PC-3 (cell line): ENCODE results near the gene ZFYVE9. TPM values are rescaled to one million over a fixed set of nuclear protein-coding genes. Genes with fewer than 3 reads are reported as not detected.

ENCODE experiments used
- ATAC-seq: fragments of 200-7000 bp; cut with Tn5 transposase; 2 replicates; pipeline ENCODE4 v1.9.1; 2020; ENCODE audit warnings: mild to moderate bottlenecking, moderate library complexity
- BruUV-seq: library from RNA; stranded (reverse); fragments of 400-500 nt; replicated peaks from 2 replicates; lab custom pipeline; 2021; lab: Mats Ljungman, UMichigan
- CTCF ChIA-PET: fragments of 300-600 bp; sonication (Branson Sonifier 250); formaldehyde crosslinking; loops from one replicate; lab custom pipeline; 2022; ENCODE audit warnings: antibody characterized with exemption; lab: Charles Lee
- POLR2A ChIA-PET: fragments of 300-600 bp; sonication (Branson Sonifier 250); formaldehyde crosslinking; loops from one replicate; lab custom pipeline; 2022; ENCODE audit warnings: antibody characterized with exemption; ENCODE audit not compliant: unreplicated experiment; lab: Charles Lee
- DNase-seq: peaks from one replicate; pipeline ENCODE4 v3.0.0-alpha.2; 2015
- H2AFZ ChIP-seq: fragments of 300-600 bp; sonication (generic); 2 replicates; pipeline ENCODE4 v1.6.0; 2016; ENCODE audit warnings: antibody characterized with exemption, low read length
- H3F3A ChIP-seq: fragments of 300-600 bp; sonication (generic); one replicate; pipeline ENCODE4 v1.6.0; 2017; ENCODE audit warnings: antibody characterized with exemption, low read length, control low read depth, mild to moderate bottlenecking; ENCODE audit not compliant: unreplicated experiment
- H3K27ac ChIP-seq: fragments of 300-600 bp; sonication (generic); 2 replicates; pipeline ENCODE4 v1.5.1; 2016; ENCODE audit warnings: mild to moderate bottlenecking, low read length
- H3K27me3 ChIP-seq: fragments of 300-600 bp; sonication (generic); 2 replicates; pipeline ENCODE4 v1.6.1; 2016; ENCODE audit warnings: low read length, mixed read lengths
- H3K36me3 ChIP-seq: fragments of 300-600 bp; sonication (generic); 2 replicates; pipeline ENCODE4 v1.6.1; 2016; ENCODE audit warnings: low read depth, mixed run types, low read length, mixed read lengths
- H3K4me1 ChIP-seq: fragments of 300-600 bp; sonication (generic); 2 replicates; pipeline ENCODE4 v1.5.1; 2016; ENCODE audit warnings: low read length; ENCODE audit not compliant: insufficient read depth
- H3K4me2 ChIP-seq: fragments of 300-600 bp; sonication (generic); 2 replicates; pipeline ENCODE4 v1.6.0; 2016; ENCODE audit warnings: low read length
- H3K4me3 ChIP-seq: fragments of 300-600 bp; sonication (generic); 2 replicates; pipeline ENCODE4 v1.5.1; 2016; ENCODE audit warnings: mild to moderate bottlenecking, low read length, mixed read lengths
- H3K79me2 ChIP-seq: fragments of 300-600 bp; sonication (generic); 2 replicates; pipeline ENCODE4 v1.6.1; 2017; ENCODE audit warnings: low read length, mixed read lengths
- H3K9ac ChIP-seq: fragments of 300-600 bp; sonication (generic); 2 replicates; pipeline ENCODE4 v1.6.0; 2016; ENCODE audit warnings: mild to moderate bottlenecking, low read length
- H3K9me2 ChIP-seq: fragments of 300-600 bp; sonication (generic); replicated peaks from 2 replicates; pipeline ENCODE4 v1.6.1; 2016; ENCODE audit warnings: mixed run types, low read length, mixed read lengths
- H3K9me3 ChIP-seq: fragments of 300-600 bp; sonication (generic); 2 replicates; pipeline ENCODE4 v1.6.1; 2016; ENCODE audit warnings: low read length, mixed read lengths
- H4K20me1 ChIP-seq: fragments of 300-600 bp; sonication (generic); 2 replicates; pipeline ENCODE4 v1.6.1; 2016; ENCODE audit warnings: low read length, mixed read lengths
- EZH2 ChIP-seq: fragments of 300-600 bp; sonication (generic); IDR thresholded peaks from one replicate; pipeline ENCODE4 v1.6.1; 2017; ENCODE audit warnings: antibody characterized with exemption, mild to moderate bottlenecking, low read length; ENCODE audit not compliant: unreplicated experiment
- EZH2phosphoT487 ChIP-seq: fragments of 300-600 bp; sonication (generic); IDR thresholded peaks from 2 replicates; pipeline ENCODE4 v1.6.1; 2018; ENCODE audit warnings: mild to moderate bottlenecking, antibody characterized with exemption, low read length, borderline replicate concordance
- intact Hi-C: fragments of 100-400 bp; cut with micrococcal nuclease; formaldehyde crosslinking; loops from 2 replicates; pipeline ENCODE4 v1.9.0; 2023
- total RNA-seq: library from RNA; depleted of rRNA; stranded (reverse); fragments of >200 nt; gene quantifications from 2 replicates; pipeline ENCODE4 v1.2.3, GENCODE V29; 2014
- TF ChIP-seq, protein P1 (sequence below): fragments of 300-600 bp; sonication (generic); conservative IDR thresholded peaks from 2 replicates; pipeline ENCODE4 v1.5.1; 2017; ENCODE audit warnings: antibody characterized with exemption, low read depth, mild to moderate bottlenecking, low read length

Gene ZFYVE9
- total RNA-seq, 1 experiment from 2014 or later = 14.2 TPM

DNA sequence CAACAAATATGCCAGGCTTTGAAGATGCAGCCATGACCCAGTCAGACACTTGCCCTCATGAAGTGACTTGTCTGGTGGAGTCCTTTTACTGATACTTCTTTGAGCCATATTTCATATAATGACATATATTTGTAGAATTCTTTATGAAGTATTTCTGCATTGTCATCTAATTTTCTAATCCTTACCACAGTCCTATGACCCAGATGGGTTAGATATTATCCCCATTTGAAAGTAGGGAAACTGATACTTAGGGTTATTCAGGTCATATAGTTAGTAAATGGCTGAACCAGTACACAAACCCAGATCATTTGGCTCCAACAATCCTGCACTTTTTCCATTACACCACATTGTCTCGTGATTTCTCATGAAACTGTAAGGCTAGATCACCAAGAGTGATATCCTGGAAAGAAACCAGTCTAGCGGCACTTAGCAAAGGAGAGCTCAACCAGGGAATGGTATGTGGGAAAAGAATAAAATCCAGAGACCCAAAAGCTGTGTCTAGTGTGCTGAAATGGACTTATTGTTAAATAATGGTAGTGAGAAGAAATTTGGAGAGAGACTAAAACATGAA is 49.6 kb downstream of the ZFYVE9 start:
- intact Hi-C loops = no loop called here
- Histone ChIP-seq H3K4me3 (no peak overlapping the region), H3K36me3 (no peaks in the 10 kb centered on the region), H4K20me1 (no peaks in the 10 kb centered on the region), H3K79me2 (no peaks in the 10 kb centered on the region), H3K4me2 (no peak overlapping the region), H3K27ac (no peak overlapping the region), H3K4me1 (0 out of 2 replicates have a peak, but pooled peaks cover 9% of the 10 kb centered on the region), H3K9ac (no peak overlapping the region), H3K9me2 (no peaks in the 10 kb centered on the region), H3K9me3 (no peaks in the 10 kb centered on the region), H2AFZ (no peak overlapping the region), H3K27me3 (no peaks in the 10 kb centered on the region), H3F3A (no peaks in the 10 kb centered on the region)
- BruUV-seq = no TSS peak
- POLR2A ChIA-PET = no interaction called here
- TF ChIP-seq EZH2 (no peak), EZH2phosphoT487 (no peak)
- TF ChIP-seq, protein P1, sequence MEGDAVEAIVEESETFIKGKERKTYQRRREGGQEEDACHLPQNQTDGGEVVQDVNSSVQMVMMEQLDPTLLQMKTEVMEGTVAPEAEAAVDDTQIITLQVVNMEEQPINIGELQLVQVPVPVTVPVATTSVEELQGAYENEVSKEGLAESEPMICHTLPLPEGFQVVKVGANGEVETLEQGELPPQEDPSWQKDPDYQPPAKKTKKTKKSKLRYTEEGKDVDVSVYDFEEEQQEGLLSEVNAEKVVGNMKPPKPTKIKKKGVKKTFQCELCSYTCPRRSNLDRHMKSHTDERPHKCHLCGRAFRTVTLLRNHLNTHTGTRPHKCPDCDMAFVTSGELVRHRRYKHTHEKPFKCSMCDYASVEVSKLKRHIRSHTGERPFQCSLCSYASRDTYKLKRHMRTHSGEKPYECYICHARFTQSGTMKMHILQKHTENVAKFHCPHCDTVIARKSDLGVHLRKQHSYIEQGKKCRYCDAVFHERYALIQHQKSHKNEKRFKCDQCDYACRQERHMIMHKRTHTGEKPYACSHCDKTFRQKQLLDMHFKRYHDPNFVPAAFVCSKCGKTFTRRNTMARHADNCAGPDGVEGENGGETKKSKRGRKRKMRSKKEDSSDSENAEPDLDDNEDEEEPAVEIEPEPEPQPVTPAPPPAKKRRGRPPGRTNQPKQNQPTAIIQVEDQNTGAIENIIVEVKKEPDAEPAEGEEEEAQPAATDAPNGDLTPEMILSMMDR = no peak
- CTCF ChIA-PET = no interaction called here
- ATAC-seq = no peak
- DNase-seq = no peak

DNA sequence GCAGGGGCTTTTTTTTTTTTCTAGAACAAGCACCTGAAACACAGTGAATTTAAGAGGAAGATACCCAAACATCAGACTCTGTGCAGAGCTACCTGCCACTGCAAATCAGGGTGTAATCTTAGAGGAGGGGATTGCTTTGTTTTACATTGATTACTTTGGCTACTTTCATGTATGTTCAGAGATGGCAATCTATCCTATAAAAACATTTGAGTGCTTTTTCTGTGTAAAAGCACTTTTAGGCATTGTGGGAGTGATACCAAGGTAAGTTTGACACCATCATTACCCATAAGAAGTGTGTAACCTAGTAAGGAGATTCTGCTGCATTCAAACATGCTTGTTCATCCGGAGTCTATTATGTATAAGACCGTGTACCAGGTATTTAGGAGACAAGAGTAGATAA is 50.1 kb downstream of the ZFYVE9 start:
- H3K4me2 ChIP-seq = no peak overlapping the region
- intact Hi-C loops = no loop called here
- no peak overlapping the region for H3K4me3 ChIP-seq
- POLR2A ChIA-PET = no interaction called here
- H3K27ac ChIP-seq = no peak overlapping the region
- no peaks in the 10 kb centered on the region for H3K9me2 ChIP-seq
- H3K36me3 ChIP-seq = no peaks in the 10 kb centered on the region
- H3K9me3 ChIP-seq = no peaks in the 10 kb centered on the region
- ATAC-seq (no peak), DNase-seq (no peak)
- H3K79me2 ChIP-seq = no peaks in the 10 kb centered on the region
- TF ChIP-seq, protein P1 = no peak
- no peak for TF ChIP-seq EZH2
- TF ChIP-seq EZH2phosphoT487 = no peak
- no peaks in the 10 kb centered on the region for H3K27me3 ChIP-seq
- no peak overlapping the region for H3K9ac ChIP-seq
- H3K4me1 ChIP-seq = 0 out of 2 replicates have a peak, but pooled peaks cover 9% of the 10 kb centered on the region
- CTCF ChIA-PET = no interaction called here
- no peak overlapping the region for H2AFZ ChIP-seq
- no peaks in the 10 kb centered on the region for H3F3A ChIP-seq
- no TSS peak for BruUV-seq
- no peaks in the 10 kb centered on the region for H4K20me1 ChIP-seq

DNA sequence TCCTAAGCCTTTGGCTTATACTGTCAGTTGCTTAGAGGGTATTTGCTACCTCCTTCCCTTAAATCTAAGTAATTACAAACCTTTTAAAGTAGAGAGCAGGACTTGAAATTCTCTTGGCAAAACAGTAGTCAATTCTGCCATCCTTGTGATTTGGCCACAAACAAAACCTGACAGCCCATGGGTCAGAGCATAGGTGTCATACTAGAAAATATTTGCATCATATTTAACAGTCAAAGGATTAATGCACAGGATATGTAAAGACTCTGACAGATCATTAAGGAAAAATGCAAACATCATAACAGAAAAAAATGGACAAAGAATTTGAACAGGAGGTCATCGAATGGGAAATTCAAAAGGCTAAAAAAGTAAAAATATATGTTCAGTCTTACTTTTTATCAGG is 50.5 kb downstream of the ZFYVE9 start:
- CTCF ChIA-PET = no interaction called here
- H2AFZ ChIP-seq = no peak overlapping the region
- H3K27me3 ChIP-seq = no peaks in the 10 kb centered on the region
- H4K20me1 ChIP-seq = no peaks in the 10 kb centered on the region
- no peaks in the 10 kb centered on the region for H3K36me3 ChIP-seq
- intact Hi-C loops = no loop called here
- H3F3A ChIP-seq = no peaks in the 10 kb centered on the region
- H3K4me3 ChIP-seq = no peak overlapping the region
- POLR2A ChIA-PET = no interaction called here
- TF ChIP-seq EZH2 = no peak
- TF ChIP-seq EZH2phosphoT487 = no peak
- TF ChIP-seq, protein P1 = no peak
- DNase-seq (no peak), ATAC-seq (no peak)
- H3K79me2 ChIP-seq = no peaks in the 10 kb centered on the region
- H3K9ac ChIP-seq = no peak overlapping the region
- no TSS peak for BruUV-seq
- H3K4me2 ChIP-seq = no peak overlapping the region
- H3K9me2 ChIP-seq = no peaks in the 10 kb centered on the region
- H3K9me3 ChIP-seq = no peaks in the 10 kb centered on the region
- H3K4me1 ChIP-seq = 0 out of 2 replicates have a peak, but pooled peaks cover 9% of the 10 kb centered on the region
- no peak overlapping the region for H3K27ac ChIP-seq
